LNCaP clone FGC (cell line): Measurements from ENCODE around the gene SAE1.

Source experiments
- DNase-seq: peaks from one replicate; pipeline ENCODE4 v3.0.0-alpha.2; 2011; ENCODE audit warnings: low read depth
- H3K4me3 ChIP-seq: 2 replicates; pipeline ENCODE4 v1.5.1; 2011; ENCODE audit warnings: mild to moderate bottlenecking, low read depth, low read length, control low read depth
- CTCF ChIP-seq: IDR thresholded peaks from 2 replicates; pipeline ENCODE4 v1.5.1; 2012; ENCODE audit warnings: mild to moderate bottlenecking; ENCODE audit not compliant: control insufficient read depth, insufficient read depth; ENCODE audit errors: extremely low read depth

SAE1 gene

DNA sequence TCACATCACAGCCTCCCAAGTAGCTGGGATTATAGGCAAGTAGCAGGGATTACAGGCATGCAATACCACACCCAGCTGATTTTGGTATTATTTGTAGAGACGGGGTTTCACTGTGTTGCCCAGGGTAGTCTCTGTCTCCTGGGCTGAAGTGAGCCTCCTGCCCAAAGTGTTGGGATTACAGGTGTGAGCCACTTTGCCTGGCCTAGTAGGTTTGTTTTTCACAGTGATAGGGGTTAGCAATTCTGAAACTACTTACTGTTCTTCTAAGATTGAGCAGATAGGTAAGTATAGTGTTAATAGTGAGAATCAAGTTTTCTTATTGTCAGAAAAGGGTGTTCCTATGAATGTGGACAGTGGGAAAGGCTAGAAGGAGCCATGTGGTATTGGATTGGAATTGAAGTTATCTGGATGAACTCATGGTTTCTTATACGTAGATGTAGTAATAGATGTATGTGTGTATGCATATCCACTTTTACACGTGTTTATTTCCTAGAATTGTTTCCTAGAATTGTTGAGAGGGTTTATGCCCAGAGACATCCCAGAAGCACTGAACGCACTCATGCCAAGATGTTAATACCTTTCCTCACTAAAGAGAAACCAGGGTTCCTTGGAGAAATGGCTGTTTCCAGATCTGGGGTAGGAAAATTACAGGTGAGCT is 49.1 kb downstream of the SAE1 start:
- TF ChIP-seq CTCF, result no peak

GRCh38 chr19:47183601-47184000 is 53.0 kb downstream of the SAE1 start:
- no peak overlapping the region for H3K4me3 ChIP-seq
- no peak for TF ChIP-seq CTCF
- no peak for DNase-seq

More for the DNA sequence above, 49.1 kb downstream of the SAE1 start:
- H3K4me3 ChIP-seq, result no peak overlapping the region
- no peak for DNase-seq

- no peak overlapping the region for H3K4me3 ChIP-seq
- DNase-seq, result no peak
- no peak for TF ChIP-seq CTCF
Observed at GRCh38 chr19:47186446-47187334, 56.1 kb downstream of the SAE1 start.

GRCh38 chr19:47187335-47187655 is 56.7 kb downstream of the SAE1 start:
- H3K4me3 ChIP-seq, result no peak overlapping the region
- no peak for DNase-seq
- no peak for TF ChIP-seq CTCF

DNA sequence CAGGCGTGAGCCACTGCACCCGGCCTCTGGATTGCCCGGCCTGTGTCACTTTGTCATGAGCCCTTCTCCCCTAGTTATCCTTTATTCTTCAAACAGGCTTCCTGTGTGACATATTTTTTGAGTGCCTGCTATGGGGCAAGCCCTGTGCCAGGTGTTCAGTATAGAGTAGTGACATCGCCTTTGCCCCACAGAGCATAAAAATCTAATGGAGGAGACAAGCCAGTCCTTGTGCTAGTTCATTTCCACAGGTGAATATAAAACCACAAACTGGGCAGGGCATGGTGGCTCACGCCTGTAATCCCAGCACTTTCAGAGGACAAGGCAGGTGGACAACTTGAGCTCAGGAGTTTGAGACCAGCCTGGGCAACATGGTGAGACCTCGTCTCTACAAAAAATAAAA is 57.2 kb downstream of the SAE1 start:
- DNase-seq, result no peak
- no peak for TF ChIP-seq CTCF
- H3K4me3 ChIP-seq, result no peak overlapping the region

GRCh38 chr19:47188507-47189033 is 57.9 kb downstream of the SAE1 start:
- no peak overlapping the region for H3K4me3 ChIP-seq
- no peak for DNase-seq
- TF ChIP-seq CTCF, result no peak
